Tibial nerve (tissue), 4 donors: ENCODE results near the gene COBL.

ENCODE experiments used
- EP300 ChIP-seq, 2 donors: sonication (generic); formaldehyde crosslinking; IDR thresholded peaks; one replicate each; pipeline ENCODE4 v1.6.1; 2017; ENCODE audit warnings: antibody characterized with exemption in 2 of 2, mild to moderate bottlenecking in 1 of 2
- POLR2A ChIP-seq, 2 donors: fragments of 450-650 bp; IDR thresholded peaks; one replicate each; pipeline ENCODE4 v1.6.1; 2017; ENCODE audit warnings: antibody characterized with exemption in 2 of 2, mild to moderate bottlenecking in 2 of 2, moderate library complexity in 2 of 2
- TF ChIP-seq, protein P1 (sequence below), 5 experiments: fragments of 200-600 bp in 3 of 5; fragments of 450-650 bp in 2 of 5; sonication (generic) in 3 of 5; IDR thresholded peaks; one replicate each; pipeline ENCODE4 v1.5.1; 2016 to 2019; ENCODE audit warnings: antibody characterized with exemption in 5 of 5, mild to moderate bottlenecking in 3 of 5, moderate library complexity in 2 of 5

- TF ChIP-seq, protein P1, sequence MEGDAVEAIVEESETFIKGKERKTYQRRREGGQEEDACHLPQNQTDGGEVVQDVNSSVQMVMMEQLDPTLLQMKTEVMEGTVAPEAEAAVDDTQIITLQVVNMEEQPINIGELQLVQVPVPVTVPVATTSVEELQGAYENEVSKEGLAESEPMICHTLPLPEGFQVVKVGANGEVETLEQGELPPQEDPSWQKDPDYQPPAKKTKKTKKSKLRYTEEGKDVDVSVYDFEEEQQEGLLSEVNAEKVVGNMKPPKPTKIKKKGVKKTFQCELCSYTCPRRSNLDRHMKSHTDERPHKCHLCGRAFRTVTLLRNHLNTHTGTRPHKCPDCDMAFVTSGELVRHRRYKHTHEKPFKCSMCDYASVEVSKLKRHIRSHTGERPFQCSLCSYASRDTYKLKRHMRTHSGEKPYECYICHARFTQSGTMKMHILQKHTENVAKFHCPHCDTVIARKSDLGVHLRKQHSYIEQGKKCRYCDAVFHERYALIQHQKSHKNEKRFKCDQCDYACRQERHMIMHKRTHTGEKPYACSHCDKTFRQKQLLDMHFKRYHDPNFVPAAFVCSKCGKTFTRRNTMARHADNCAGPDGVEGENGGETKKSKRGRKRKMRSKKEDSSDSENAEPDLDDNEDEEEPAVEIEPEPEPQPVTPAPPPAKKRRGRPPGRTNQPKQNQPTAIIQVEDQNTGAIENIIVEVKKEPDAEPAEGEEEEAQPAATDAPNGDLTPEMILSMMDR (IDR thresholded peaks at IDR 0.05): no peak
- no peak for TF ChIP-seq EP300 (IDR thresholded peaks at IDR 0.05)
- TF ChIP-seq POLR2A (IDR thresholded peaks at IDR 0.05): no peak
Observed at GRCh38 chr7:51132661-51133060, 183.9 kb downstream of the COBL start.
